ENCODE data around the gene AWAT2. TPM values are rescaled to one million over a fixed set of nuclear protein-coding genes. Genes with fewer than 3 reads are reported as not detected.
A peak's percentile ranks its signal among the peaks of the same experiment; 100 is the strongest.
"Not testable (repeated sequence)": the region's sequence is repeated elsewhere in the genome, so short reads cannot be mapped to it uniquely, and the experiment has no call there.

AWAT2 gene
- total RNA-seq, 1 experiment from 2014 or later, result not detected

DNA sequence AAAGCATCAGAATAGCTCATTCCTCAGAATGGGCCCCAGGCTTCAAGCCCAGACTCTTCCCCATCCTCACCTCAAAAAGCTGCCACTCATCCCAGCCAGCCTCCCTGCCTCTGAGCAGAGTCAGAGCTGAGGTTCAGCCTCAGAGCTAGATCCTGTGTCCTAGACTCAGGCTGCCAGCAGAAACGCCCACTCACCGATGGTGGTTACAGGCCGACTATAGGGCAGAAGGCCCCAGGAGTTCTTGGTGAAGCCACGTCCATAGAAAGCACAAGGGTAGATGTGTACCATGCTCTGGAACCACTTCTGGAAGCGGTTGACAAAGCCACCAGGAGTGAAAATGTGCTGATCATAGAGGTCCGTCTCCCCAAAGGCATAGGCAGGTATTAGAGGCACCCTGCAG is 7.7 kb downstream of the AWAT2 start:
- DNase-seq (ENCODE audit: low spot score), result no peak

DNA sequence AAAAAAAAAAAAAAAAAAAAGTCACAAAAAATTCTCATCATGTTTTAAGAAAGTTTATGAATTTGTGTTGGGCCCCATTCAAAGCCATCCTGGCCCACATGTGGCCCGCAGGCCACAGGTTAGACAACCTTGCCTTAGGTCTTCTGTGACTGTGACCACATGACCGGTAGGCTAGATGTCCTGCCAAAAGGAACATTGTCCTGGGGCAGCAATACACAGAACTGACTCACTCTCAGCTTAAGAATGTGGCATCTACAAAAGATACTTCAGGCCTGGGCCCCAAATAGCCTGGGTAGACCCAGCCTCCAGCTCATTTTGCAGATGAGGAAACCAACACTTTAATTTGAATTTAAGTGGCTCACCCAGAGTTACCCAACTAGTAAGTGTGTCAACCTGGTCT is 10.0 kb downstream of the AWAT2 start:
- DNase-seq (ENCODE audit: low spot score), result no peak

GRCh38 chrX:70038951-70039350 is 10.8 kb downstream of the AWAT2 start:
- no peak for DNase-seq (ENCODE audit: low spot score)

GRCh38 chrX:70038515-70038914 is 11.2 kb downstream of the AWAT2 start:
- DNase-seq (ENCODE audit: low spot score), result no peak

GRCh38 chrX:70034646-70035045 is 15.1 kb downstream of the AWAT2 start:
- no peak for DNase-seq (ENCODE audit: low spot score)

DNA sequence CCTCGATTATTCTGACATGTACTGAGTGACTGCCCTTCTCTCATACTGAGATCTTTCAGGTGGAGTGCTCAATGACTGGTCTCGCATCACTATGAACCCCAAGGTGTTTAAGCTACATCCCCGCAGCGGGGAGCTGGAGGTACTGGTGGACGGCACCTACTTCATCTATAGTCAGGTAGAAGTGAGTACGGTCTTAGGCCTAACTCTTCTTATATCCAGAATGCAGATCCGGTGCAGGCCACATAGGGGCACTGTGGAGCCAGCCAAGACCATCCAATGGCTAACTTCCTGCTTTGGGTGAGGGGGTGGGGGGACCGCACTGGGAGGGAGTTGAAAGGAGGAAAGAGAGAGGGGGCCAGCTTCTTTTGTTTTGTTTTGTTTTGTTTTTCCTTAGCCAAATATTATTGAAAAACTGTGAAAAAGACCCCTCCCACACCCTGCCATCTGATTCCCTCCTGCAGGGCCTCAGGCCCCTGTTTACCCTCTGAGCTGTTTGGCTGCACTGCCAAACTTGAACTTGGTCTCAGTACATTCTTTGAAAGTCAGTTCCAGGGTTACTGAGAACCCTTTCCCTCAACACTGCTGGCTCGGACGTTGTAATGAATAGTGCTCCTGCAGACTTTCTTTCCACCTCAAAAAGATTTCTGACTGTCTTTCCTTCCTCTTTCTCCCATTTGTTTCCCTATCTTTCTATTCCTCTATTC is 16.2 kb downstream of the AWAT2 start:
- DNase-seq (ENCODE audit: low spot score), result peak; percentile 34

DNA sequence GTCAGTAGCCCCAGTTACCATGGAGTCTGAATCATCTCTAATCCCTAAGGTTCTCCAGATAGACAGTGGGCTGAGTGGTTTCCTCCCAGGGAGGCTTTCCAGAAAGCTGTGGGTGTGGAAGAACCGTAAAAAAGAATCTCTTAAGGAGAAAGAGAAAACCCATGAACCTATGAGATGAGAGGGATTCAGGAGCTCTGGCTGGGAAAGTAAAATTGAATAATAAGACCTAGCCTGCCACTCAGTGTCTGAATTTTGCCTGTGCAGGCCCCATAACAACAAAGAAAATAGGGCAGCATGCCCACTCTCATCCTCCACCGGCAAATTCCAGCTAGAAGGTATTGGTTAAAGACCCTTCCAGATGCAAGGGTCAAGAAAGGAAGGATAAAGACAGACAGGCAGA is 16.9 kb downstream of the AWAT2 start:
- DNase-seq (ENCODE audit: low spot score), result no peak

GRCh38 chrX:70030301-70030767 is 19.4 kb downstream of the AWAT2 start:
- DNase-seq (ENCODE audit: low spot score), result peak; percentile 44

GRCh38 chrX:70029863-70030262 is 19.9 kb downstream of the AWAT2 start:
- no peak for DNase-seq (ENCODE audit: low spot score)

DNA sequence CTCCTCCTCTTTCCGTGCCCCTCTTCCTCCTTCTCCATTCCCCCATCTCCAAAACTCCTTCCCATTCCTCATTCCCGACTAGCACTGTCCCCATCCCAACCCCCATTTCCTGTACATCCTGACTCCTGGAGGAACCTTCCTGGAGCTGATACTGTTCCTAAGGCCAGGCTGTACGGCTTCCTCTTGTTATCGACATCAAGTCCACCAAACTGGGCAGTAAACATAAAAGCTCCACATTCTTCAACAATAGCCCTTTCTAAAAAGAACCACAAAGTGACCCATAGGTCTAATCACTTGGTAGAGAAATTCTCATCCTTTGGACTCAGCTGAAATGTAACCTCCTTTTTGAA is 22.9 kb downstream of the AWAT2 start:
- no peak for DNase-seq (ENCODE audit: low spot score)

DNA sequence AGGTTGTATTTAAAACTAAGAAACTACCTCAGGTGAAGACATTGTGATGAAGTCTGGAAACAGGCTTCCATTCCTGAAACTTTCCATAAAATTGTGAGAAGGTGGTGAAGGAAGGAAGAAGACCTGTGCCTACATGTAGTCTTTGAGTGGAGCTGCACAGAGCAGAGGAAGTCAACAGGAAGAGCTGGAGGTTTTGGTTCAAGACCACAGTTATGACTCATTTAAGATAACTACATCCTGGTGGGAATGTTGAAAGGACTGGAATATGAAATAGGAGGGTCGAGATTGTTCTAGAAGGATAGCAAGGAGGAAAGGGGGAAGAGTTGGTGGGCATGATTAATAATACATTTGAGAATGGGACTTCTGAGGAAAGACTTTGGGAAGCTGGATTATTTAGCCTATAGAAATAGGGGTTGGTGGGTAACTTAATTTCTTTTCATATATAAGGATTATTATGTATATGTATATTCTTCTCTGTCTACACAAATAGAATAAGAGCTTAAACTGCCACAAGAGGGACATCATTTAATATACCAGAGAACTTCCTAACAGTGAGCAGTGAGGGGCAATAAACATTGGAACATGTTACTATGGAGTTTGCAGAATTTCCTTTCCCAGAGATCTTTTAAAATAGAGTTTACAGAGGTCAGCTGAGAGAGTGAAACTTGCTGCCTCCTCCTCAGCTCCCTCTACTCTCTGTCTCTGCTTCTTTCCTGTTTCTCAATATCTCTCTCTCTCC is 23.5 kb downstream of the AWAT2 start:
- DNase-seq (ENCODE audit: low spot score), result no peak

GRCh38 chrX:70025464-70025863 is 24.3 kb downstream of the AWAT2 start:
- DNase-seq (ENCODE audit: low spot score), result no peak

- no peak for DNase-seq (ENCODE audit: low spot score)
These were observed 27.1 kb downstream of the AWAT2 start for GRCh38 chrX:70022616-70023015.

DNA sequence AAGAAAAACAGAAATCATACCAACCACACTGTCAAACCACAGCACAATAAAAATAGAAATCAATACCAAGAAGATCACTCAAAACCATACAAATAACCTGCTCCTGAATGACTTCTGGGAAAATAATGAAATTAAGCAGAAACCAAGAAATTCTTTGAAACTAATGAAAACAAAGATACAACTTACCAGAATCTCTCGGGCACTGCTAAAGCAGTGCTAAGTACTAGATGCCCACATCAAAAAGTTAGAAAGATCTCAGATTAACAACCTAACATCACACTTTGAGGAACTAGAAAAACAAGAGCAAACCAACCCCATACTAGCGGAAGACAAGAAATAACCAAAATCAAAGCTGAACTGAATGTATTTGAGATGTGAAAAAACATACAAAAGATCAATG is 33.2 kb downstream of the AWAT2 start:
- DNase-seq (ENCODE audit: low spot score), result no peak

DNA sequence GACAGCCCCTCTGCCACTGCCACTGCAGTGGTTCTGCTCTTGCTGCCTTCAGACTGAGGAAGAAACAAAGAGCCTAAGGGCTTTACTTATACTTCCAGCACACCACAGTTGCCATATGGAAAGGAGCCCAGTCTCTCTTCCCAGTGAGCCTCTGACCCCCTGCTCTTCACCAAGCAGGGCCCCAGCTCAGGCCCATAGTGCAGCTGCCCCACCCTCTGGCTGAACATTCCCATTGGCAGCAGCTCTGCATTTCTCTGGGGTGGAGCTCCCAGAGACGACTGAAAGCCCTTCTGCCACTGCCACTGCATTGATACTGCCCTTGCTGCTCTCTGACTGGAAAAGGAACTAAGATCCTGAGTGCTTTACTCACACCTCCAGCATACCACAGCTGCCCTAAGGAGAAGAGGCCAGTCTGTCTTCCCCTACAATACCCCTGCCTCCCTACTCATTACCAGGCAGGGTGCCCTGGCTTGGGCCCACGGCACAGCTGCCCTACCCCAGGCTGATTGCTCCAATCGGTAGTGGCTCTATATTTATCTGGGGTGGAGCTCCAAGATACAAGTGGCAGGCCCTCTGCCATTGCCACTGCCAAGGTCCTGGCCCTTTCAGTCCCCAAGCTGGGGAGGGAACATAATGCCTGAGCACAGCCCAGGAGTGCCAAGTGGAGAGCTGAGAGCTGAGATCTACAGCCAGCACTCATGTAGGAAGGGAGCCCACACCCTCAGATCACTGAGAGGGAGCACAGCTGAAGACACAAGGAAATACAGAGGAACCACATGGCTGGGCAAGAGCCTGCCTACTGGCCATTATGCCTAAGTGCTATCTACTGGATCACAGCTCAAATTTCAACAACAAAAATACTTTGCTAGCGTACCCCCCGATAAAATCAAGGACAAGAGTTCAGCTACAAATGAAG is 36.0 kb downstream of the AWAT2 start:
- no peak for DNase-seq (ENCODE audit: low spot score)

GRCh38 chrX:70012756-70013155 is 37.0 kb downstream of the AWAT2 start:
- no peak for DNase-seq (ENCODE audit: low spot score)

- DNase-seq (ENCODE audit: low spot score), result no peak
These were observed 39.8 kb downstream of the AWAT2 start for GRCh38 chrX:70009970-70010369.

GRCh38 chrX:70009049-70009448 is 40.7 kb downstream of the AWAT2 start:
- DNase-seq (ENCODE audit: low spot score), result no peak

DNA sequence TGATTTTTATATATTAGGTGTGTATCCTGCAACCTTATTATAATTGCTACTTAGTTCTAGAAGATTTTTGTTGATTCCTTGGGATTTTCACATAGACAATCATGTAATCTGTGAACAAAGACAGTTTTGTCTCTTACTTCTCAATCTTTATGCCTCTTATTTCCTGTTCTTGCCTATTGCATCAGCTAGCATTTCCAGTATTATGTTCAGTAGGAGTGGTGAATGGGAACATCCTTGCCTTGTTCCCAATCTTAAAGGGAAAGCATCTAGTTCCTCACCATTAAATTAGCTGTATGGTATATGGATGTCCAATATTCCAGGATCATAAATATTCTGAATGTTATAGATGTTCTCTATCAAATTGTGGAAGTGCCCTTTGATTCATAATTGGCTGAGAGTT is 41.8 kb downstream of the AWAT2 start:
- no peak for DNase-seq (ENCODE audit: low spot score)

GRCh38 chrX:70001708-70002341 is 47.9 kb downstream of the AWAT2 start:
- DNase-seq (ENCODE audit: low spot score), result no peak

GRCh38 chrX:70001269-70001668 is 48.5 kb downstream of the AWAT2 start:
- DNase-seq (ENCODE audit: low spot score), result no peak

DNA sequence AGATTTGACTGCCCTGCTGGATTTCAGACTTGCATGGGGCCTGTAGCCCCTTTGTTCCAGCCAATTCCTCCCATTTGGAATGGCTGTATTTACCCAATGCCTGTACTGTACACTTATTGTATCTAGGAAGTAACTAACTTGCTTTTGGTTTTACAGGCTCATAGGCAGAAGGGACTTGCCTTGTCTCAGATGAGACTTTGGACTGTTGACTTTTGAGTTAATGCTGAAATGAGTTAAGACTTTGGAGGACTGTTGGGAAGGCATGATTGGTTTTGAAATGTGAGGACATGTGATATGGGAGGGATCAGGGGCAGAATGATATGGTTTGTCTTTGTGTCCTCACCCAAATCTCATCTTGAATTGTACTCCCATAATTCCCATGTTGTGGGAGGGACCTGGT is 51.4 kb downstream of the AWAT2 start:
- not testable (repeated sequence) for DNase-seq (ENCODE audit: low spot score)

All from H4 (cell line).